Peyer's patch (tissue), 4 donors: ENCODE measurements around the gene SULT6B1.

ENCODE experiments used
- CTCF ChIP-seq, 6 experiments: fragments of 450-650 bp in 4 of 6; fragments of 200-600 bp in 2 of 6; sonication (generic) in 1 of 6; IDR thresholded peaks; one replicate each; pipeline ENCODE4 v1.5.1; 2017 to 2019; ENCODE audit warnings: antibody characterized with exemption in 6 of 6, mild to moderate bottlenecking in 3 of 6, moderate library complexity in 1 of 6
- POLR2A ChIP-seq, 2 donors: fragments of 450-650 bp; IDR thresholded peaks; one replicate each; pipeline ENCODE4 v1.5.1; 2017; ENCODE audit warnings: antibody characterized with exemption in 2 of 2, mild to moderate bottlenecking in 2 of 2, moderate library complexity in 2 of 2

GRCh38 chr2:37198681-37199065 lies 10.2 kb upstream of the SULT6B1 start:
- TF ChIP-seq POLR2A (IDR thresholded peaks at IDR 0.05) (no peak), CTCF (IDR thresholded peaks at IDR 0.05) (no peak)
